Gastrocnemius medialis (tissue), 4 donors: ENCODE results near the gene COL4A3.

Source experiments
- POLR2A ChIP-seq, 2 donors: fragments of 450-650 bp; IDR thresholded peaks; one replicate each; pipeline ENCODE4 v1.6.1; 2017; ENCODE audit warnings: antibody characterized with exemption in 2 of 2, mild to moderate bottlenecking in 2 of 2, moderate library complexity in 2 of 2
- TF ChIP-seq, protein P1 (sequence below), 5 experiments: fragments of 450-650 bp in 3 of 5; fragments of 200-600 bp in 2 of 5; sonication (generic) in 2 of 5; IDR thresholded peaks in 4 of 5; conservative IDR thresholded peaks in 1 of 5; 1 replicate in 4 of 5; 2 replicates in 1 of 5; pipeline ENCODE4 v1.5.1; 2016 to 2019; ENCODE audit warnings: antibody characterized with exemption in 5 of 5, mild to moderate bottlenecking in 3 of 5, moderate library complexity in 3 of 5

DNA sequence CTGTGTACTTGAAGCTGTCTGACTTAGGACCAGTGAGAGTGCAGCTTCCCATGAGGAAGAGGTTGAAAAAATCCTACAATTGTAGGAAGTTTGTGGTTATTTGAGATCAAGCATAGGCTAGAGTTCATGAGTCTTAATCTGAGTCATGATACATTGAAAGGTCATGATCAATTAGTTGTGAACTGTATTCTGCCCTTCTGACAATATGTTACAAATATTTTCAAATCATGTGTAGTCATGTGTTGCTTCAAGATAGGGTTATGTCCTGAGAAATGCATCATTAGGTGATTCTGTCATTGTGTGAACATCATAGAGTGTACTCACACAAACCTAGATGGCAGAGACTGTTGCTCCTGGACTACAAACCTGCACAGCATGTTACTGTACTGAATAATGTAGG, 92.2 kb downstream of the COL4A3 start:
- TF ChIP-seq POLR2A (IDR thresholded peaks at IDR 0.05): no peak
- TF ChIP-seq, protein P1, sequence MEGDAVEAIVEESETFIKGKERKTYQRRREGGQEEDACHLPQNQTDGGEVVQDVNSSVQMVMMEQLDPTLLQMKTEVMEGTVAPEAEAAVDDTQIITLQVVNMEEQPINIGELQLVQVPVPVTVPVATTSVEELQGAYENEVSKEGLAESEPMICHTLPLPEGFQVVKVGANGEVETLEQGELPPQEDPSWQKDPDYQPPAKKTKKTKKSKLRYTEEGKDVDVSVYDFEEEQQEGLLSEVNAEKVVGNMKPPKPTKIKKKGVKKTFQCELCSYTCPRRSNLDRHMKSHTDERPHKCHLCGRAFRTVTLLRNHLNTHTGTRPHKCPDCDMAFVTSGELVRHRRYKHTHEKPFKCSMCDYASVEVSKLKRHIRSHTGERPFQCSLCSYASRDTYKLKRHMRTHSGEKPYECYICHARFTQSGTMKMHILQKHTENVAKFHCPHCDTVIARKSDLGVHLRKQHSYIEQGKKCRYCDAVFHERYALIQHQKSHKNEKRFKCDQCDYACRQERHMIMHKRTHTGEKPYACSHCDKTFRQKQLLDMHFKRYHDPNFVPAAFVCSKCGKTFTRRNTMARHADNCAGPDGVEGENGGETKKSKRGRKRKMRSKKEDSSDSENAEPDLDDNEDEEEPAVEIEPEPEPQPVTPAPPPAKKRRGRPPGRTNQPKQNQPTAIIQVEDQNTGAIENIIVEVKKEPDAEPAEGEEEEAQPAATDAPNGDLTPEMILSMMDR (IDR thresholded peaks at IDR 0.05 in 4 of 5, conservative IDR thresholded peaks at IDR 0.05 in 1 of 5): no peak
